OCI-LY3 (cell line): Measurements from ENCODE around the gene NDUFAF5.

ENCODE experiments used
- CTCF ChIP-seq: fragments of 200-600, 300-600 bp; sonication (generic); IDR thresholded peaks from 2 replicates; pipeline ENCODE4 v1.5.1; 2014; ENCODE audit warnings: antibody characterized with exemption, low read length, low read depth
- EZH2phosphoT487 ChIP-seq: fragments of 200-600 bp; shearing (Covaris generic); IDR thresholded peaks from 2 replicates; pipeline ENCODE4 v1.6.1; 2018; ENCODE audit warnings: antibody characterized with exemption, mixed run types, low read depth

- no peak for TF ChIP-seq CTCF
- no peak for TF ChIP-seq EZH2phosphoT487
These were observed 19.5 kb upstream of the NDUFAF5 start for GRCh38 chr20:13765299-13765698.
